ENCODE results near the gene C11orf97.

- TF ChIP-seq CTCF (IDR thresholded peaks at IDR 0.05 in 4 of 5, conservative IDR thresholded peaks at IDR 0.05 in 1 of 5) (no peak), POLR2A (IDR thresholded peaks at IDR 0.05) (no peak)
These were observed 19.9 kb downstream of the C11orf97 start for GRCh38 chr11:94532211-94532610.

All from gastrocnemius medialis (tissue), 4 donors.